ENCODE data around the gene TOMM7.

TOMM7 gene

DNA sequence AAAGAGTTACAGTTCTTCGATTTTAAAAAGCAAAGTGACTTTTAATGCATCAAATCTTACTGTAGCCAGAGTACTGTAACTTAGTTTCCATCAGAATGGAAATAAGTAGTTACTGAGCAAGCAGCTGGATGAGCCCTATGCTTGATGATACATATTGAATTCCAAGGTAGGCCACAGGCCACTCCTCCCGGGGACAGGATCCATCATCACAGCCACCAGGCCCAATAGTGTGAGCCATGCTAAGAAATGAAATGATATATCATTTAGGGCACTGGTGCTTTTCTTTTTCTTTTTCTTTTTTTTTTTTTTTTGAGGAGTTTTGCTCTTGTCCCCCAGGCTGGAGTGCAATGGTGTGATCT, 42.9 kb upstream of the TOMM7 start:
- TF ChIP-seq, protein P1, sequence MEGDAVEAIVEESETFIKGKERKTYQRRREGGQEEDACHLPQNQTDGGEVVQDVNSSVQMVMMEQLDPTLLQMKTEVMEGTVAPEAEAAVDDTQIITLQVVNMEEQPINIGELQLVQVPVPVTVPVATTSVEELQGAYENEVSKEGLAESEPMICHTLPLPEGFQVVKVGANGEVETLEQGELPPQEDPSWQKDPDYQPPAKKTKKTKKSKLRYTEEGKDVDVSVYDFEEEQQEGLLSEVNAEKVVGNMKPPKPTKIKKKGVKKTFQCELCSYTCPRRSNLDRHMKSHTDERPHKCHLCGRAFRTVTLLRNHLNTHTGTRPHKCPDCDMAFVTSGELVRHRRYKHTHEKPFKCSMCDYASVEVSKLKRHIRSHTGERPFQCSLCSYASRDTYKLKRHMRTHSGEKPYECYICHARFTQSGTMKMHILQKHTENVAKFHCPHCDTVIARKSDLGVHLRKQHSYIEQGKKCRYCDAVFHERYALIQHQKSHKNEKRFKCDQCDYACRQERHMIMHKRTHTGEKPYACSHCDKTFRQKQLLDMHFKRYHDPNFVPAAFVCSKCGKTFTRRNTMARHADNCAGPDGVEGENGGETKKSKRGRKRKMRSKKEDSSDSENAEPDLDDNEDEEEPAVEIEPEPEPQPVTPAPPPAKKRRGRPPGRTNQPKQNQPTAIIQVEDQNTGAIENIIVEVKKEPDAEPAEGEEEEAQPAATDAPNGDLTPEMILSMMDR (IDR thresholded peaks at IDR 0.05; ENCODE audit: low read depth, low read length) = no peak
- H3K4me3 ChIP-seq (ENCODE audit: low read depth, low read length) = no peak overlapping the region
- in situ Hi-C loops (cut with HindIII; ENCODE audit: low sequenced_read_pairs) = no loop called here
- DNase-seq (ENCODE audit: low read depth, low spot score) = no peak

DNA sequence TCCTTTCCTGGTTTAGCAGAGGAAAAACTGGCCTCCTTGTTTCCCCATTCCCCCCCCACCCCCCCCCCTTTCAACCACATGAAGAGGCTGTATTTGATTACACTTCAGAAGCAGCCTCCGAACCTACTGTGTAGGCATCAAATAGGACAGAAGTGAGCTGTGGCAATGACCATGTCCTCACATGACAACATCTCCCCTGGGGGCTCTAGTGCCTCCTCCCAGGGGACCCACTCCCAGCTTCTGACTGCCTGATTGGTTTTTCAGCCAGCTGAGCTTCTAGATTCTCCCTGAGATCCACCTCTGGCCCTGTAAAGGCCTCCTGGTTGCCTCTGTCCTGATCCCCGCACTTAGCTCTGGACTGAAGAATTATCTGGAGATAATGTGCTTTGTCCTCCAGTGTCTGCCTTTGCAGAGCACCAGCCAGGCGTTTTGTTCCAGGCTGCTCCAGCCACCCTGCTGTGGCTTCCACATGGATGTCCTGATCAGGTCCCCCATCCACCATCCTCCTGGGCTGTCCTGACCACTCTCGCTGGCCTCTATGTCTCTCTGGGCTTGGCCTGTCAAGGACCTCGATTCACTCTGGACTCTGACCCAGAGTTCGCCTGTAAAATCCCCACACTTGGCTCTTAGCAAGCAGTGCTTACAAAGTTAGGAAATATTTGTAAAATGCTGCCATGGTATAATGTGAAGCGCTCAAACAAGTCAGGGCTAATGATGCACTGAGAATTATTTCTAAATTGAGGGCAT, 42.4 kb upstream of the TOMM7 start:
- in situ Hi-C loops (cut with HindIII; ENCODE audit: low sequenced_read_pairs) = no loop called here
- DNase-seq (ENCODE audit: low read depth, low spot score) = no peak
- TF ChIP-seq, protein P1 (IDR thresholded peaks at IDR 0.05; ENCODE audit: low read depth, low read length) = no peak
- no peak overlapping the region for H3K4me3 ChIP-seq (ENCODE audit: low read depth, low read length)

DNA sequence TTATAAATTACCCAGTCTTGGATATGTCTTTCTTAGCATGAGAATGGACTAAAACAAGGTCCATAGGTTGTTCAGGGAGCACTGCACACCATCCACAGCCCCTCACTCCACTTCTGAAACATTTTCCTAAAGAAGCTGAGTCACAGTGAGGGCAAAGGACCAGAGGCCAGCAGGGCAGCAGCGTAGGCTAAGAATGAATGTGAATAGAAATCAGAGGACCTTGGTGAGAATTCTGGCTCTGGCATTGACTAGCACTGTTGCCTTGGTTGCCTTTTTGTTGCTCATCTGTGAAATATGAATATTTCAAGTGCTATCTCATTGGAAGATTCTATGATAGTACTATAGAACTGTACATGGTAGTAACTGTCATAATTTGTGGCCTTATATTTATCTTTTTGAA, 41.7 kb upstream of the TOMM7 start:
- H3K4me3 ChIP-seq (ENCODE audit: low read depth, low read length) = no peak overlapping the region
- TF ChIP-seq, protein P1 (IDR thresholded peaks at IDR 0.05; ENCODE audit: low read depth, low read length) = no peak
- in situ Hi-C loops (cut with HindIII; ENCODE audit: low sequenced_read_pairs) = no loop called here
- no peak for DNase-seq (ENCODE audit: low read depth, low spot score)

DNA sequence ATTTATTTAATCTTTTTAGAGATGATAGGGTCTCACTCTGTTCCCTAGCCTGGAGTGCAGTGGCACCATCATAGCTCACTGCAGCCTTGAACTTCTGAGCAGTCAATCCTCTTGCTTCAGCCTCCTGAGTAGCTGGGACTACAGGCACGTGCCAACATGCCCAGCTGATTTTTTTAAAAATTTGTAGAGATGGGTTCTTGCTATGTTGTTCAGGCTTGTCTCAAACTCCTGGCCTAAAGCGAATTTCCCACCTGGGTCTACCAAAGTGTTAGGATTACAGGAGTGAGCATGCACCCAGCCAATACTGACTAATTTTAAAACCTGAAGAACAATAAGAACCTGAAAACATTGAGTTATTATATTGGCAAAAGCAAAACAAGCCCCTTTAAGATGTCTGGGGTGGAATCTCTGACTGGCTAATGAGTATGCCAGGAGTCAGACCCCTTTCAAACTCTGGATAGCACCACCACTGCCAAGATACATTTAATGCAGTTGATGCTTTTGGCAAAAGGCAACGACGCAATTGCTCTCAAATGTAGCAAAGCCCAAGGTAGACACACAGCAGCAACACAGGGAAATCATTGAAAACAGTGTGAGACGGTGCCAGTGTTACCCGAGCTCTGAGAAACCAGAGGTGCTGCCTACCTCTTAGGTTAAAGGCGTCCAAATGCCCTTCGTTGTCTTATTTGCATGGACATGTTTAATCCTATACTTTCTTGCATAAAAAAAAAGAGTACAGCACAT, 40.7 kb upstream of the TOMM7 start:
- no peak for DNase-seq (ENCODE audit: low read depth, low spot score)
- TF ChIP-seq, protein P1 (IDR thresholded peaks at IDR 0.05; ENCODE audit: low read depth, low read length) = no peak
- in situ Hi-C loops (cut with HindIII; ENCODE audit: low sequenced_read_pairs) = no loop called here
- H3K4me3 ChIP-seq (ENCODE audit: low read depth, low read length) = no peak overlapping the region

DNA sequence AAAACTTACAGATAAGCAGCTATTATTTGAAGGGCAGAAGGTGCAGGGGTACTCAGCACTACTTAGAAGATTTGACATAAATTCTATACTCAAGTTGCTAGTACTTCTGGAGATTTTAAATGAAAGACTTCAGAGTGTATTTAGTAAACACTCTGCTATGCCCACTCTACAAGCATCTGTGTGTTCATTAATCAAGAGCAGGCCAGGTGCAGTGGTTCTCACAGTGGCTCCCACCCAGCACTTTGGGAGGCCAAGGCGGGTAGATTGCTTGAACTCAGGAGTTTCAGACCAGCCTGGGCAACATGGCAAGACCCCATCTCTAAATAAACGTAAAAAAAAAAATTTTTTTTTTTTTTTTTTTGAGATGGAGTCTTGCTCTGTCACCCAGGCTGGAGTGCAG, 38.9 kb upstream of the TOMM7 start:
- TF ChIP-seq, protein P1 (IDR thresholded peaks at IDR 0.05; ENCODE audit: low read depth, low read length) = no peak
- in situ Hi-C loops (cut with HindIII; ENCODE audit: low sequenced_read_pairs) = no loop called here
- no peak for DNase-seq (ENCODE audit: low read depth, low spot score)
- H3K4me3 ChIP-seq (ENCODE audit: low read depth, low read length) = no peak overlapping the region

DNA sequence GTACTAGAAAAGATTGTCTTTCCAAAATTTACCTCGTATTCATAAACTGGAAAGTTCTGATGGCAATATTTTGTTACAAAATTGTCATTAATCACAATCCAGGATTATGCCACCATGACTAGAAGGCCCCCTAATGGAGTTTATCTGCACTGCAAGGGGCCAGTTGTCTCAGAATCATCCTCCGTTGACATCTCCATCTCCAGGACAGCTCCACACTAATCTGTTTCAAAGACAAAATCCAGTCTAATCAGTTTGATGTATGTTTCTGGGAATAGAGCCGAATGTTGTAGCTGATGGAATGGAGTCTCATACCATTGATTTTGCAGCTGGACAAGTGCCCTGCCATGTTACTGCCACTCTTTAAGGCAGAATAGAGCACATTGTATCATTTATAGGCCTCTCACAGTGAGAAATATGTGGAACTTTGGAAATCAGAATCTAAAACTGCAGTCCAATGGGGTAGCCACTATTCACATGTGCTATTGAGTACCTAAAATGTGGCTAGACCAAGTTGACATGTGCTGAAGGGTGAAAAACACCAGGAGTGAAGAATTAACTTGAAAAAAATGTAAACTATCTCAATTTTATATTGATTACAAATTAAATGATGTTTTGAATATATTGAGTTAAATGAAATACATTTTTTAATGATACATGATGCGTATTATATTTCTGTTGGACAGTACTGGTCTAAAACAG, 38.3 kb upstream of the TOMM7 start:
- TF ChIP-seq, protein P1 (IDR thresholded peaks at IDR 0.05; ENCODE audit: low read depth, low read length) = no peak
- DNase-seq (ENCODE audit: low read depth, low spot score) = no peak
- in situ Hi-C loops (cut with HindIII; ENCODE audit: low sequenced_read_pairs) = no loop called here
- no peak overlapping the region for H3K4me3 ChIP-seq (ENCODE audit: low read depth, low read length)

All from astrocyte of the spinal cord (primary cell).